IPS DF 6.9 (cell line): ENCODE measurements around the gene GALNT2.

Experiments used
- DNase-seq: peaks from one replicate; pipeline ENCODE4 v3.0.0-alpha.2; 2013; ENCODE audit warnings: low read depth, low spot score
- H3K27ac ChIP-seq: one replicate; pipeline ENCODE4 v1.5.1; 2013; ENCODE audit warnings: low read length, control low read depth
- H3K27me3 ChIP-seq: 2 replicates; pipeline ENCODE4 v1.6.1; 2013; ENCODE audit warnings: mild to moderate bottlenecking, low read length; ENCODE audit not compliant: control insufficient read depth, insufficient read depth
- H3K36me3 ChIP-seq: 2 replicates; pipeline ENCODE4 v1.6.1; 2013; ENCODE audit warnings: low read length; ENCODE audit not compliant: control insufficient read depth, insufficient read depth
- H3K4me1 ChIP-seq: 2 replicates; pipeline ENCODE4 v1.6.1; 2013; ENCODE audit warnings: low read length; ENCODE audit not compliant: control insufficient read depth, insufficient read depth
- H3K4me3 ChIP-seq: 2 replicates; pipeline ENCODE4 v1.5.1; 2013; ENCODE audit warnings: mild to moderate bottlenecking, low read length
- H3K9me3 ChIP-seq: 2 replicates; pipeline ENCODE4 v1.6.1; 2013; ENCODE audit warnings: low read length, inconsistent platforms; ENCODE audit not compliant: control insufficient read depth, insufficient read depth
- WGBS: extraction: QIAGEN DNeasy Blood & Tissue Kit; methylation state at CpG from one replicate; pipeline ENCODE4 v1.1.7; 2013; ENCODE audit warnings: mixed read lengths, missing lambda C conversion rate; ENCODE audit not compliant: insufficient read length, insufficient coverage; 5-methylcytosine and 5-hydroxymethylcytosine counted together

Gene GALNT2

GRCh38 chr1:230120921-230121381, 53.9 kb downstream of the GALNT2 start:
- Histone ChIP-seq H3K4me1 (no peaks in the 10 kb centered on the region), H3K9me3 (no peaks in the 10 kb centered on the region), H3K27ac (no peak overlapping the region), H3K27me3 (no peaks in the 10 kb centered on the region), H3K36me3 (no peaks in the 10 kb centered on the region), H3K4me3 (no peak overlapping the region)
- no peak for DNase-seq
- WGBS = no CpG with 5 or more reads among the region's 9 CpGs

- Histone ChIP-seq H3K9me3 (no peaks in the 10 kb centered on the region), H3K36me3 (no peaks in the 10 kb centered on the region), H3K27me3 (no peaks in the 10 kb centered on the region), H3K4me1 (peaks cover 4% of the 10 kb centered on the region), H3K4me3 (no peak overlapping the region), H3K27ac (no peak overlapping the region)
- no peak for DNase-seq
- no CpG with 5 or more reads among the region's 4 CpGs for WGBS
These were observed 54.9 kb downstream of the GALNT2 start for GRCh38 chr1:230121950-230122349.

- Histone ChIP-seq H3K36me3 (no peaks in the 10 kb centered on the region), H3K4me1 (peaks cover 4% of the 10 kb centered on the region), H3K27me3 (no peaks in the 10 kb centered on the region), H3K4me3 (no peak overlapping the region), H3K9me3 (no peaks in the 10 kb centered on the region), H3K27ac (no peak overlapping the region)
- no CpG with 5 or more reads among the region's 16 CpGs for WGBS
- no peak for DNase-seq
These were observed 55.6 kb downstream of the GALNT2 start for GRCh38 chr1:230122366-230123279.

- Histone ChIP-seq H3K9me3 (no peaks in the 10 kb centered on the region), H3K27me3 (no peaks in the 10 kb centered on the region), H3K27ac (no peak overlapping the region), H3K4me1 (peaks cover 4% of the 10 kb centered on the region), H3K36me3 (no peaks in the 10 kb centered on the region), H3K4me3 (no peak overlapping the region)
- DNase-seq = no peak
- WGBS = no CpG with 5 or more reads among the region's 13 CpGs
These were observed 56.5 kb downstream of the GALNT2 start for GRCh38 chr1:230123280-230124185.

- H3K4me1 ChIP-seq = peaks cover 4% of the 10 kb centered on the region
- no peaks in the 10 kb centered on the region for H3K9me3 ChIP-seq
- WGBS = no CpG with 5 or more reads among the region's 9 CpGs
- no peaks in the 10 kb centered on the region for H3K36me3 ChIP-seq
- no peak overlapping the region for H3K4me3 ChIP-seq
- H3K27me3 ChIP-seq = no peaks in the 10 kb centered on the region
- H3K27ac ChIP-seq = no peak overlapping the region
- no peak for DNase-seq
These were observed 57.4 kb downstream of the GALNT2 start for GRCh38 chr1:230124186-230125128.

- H3K4me3 ChIP-seq = no peak overlapping the region
- peaks cover 4% of the 10 kb centered on the region for H3K4me1 ChIP-seq
- no peaks in the 10 kb centered on the region for H3K36me3 ChIP-seq
- 100% methylated on average over 2 of the region's 6 CpGs for WGBS
- no peaks in the 10 kb centered on the region for H3K9me3 ChIP-seq
- DNase-seq = no peak
- no peaks in the 10 kb centered on the region for H3K27me3 ChIP-seq
- H3K27ac ChIP-seq = no peak overlapping the region
These were observed 58.1 kb downstream of the GALNT2 start for GRCh38 chr1:230125141-230125540.

GRCh38 chr1:230125640-230126528, 58.8 kb downstream of the GALNT2 start:
- Histone ChIP-seq H3K27ac (no peak overlapping the region), H3K27me3 (no peaks in the 10 kb centered on the region), H3K4me1 (peaks cover 4% of the 10 kb centered on the region), H3K9me3 (no peaks in the 10 kb centered on the region), H3K4me3 (no peak overlapping the region), H3K36me3 (no peaks in the 10 kb centered on the region)
- WGBS = no CpG with 5 or more reads among the region's 10 CpGs
- no peak for DNase-seq

GRCh38 chr1:230126529-230127104, 59.6 kb downstream of the GALNT2 start:
- peaks cover 4% of the 10 kb centered on the region for H3K4me1 ChIP-seq
- H3K27me3 ChIP-seq = no peaks in the 10 kb centered on the region
- no peaks in the 10 kb centered on the region for H3K9me3 ChIP-seq
- H3K4me3 ChIP-seq = no peak overlapping the region
- WGBS = no CpG with 5 or more reads among the region's 16 CpGs
- H3K36me3 ChIP-seq = no peaks in the 10 kb centered on the region
- DNase-seq = no peak
- H3K27ac ChIP-seq = no peak overlapping the region
